HCT116 (cell line): Measurements from ENCODE around the gene SPTLC1. TPM values are rescaled to one million over a fixed set of nuclear protein-coding genes. Genes with fewer than 3 reads are reported as not detected.

Experiments
- ATAC-seq: fragments of 200-7000 bp; cut with Tn5 transposase; 2 replicates; pipeline ENCODE4 v1.9.1; 2020; ENCODE audit warnings: mild to moderate bottlenecking, moderate library complexity
- BruUV-seq: library from RNA; stranded (reverse); fragments of 400-500 nt; replicated peaks from 2 replicates; lab custom pipeline; 2021; lab: Mats Ljungman, UMichigan
- CTCF ChIA-PET: fragments of 300-600 bp; sonication (Branson Sonifier 250); formaldehyde crosslinking; loops from one replicate; lab custom pipeline; 2021; ENCODE audit warnings: antibody characterized with exemption; lab: Charles Lee
- POLR2A ChIA-PET: fragments of 300-600, 350-600 bp; sonication (Branson Sonifier 250); formaldehyde crosslinking; loops from one replicate; lab custom pipeline; 2021; ENCODE audit warnings: antibody characterized with exemption; lab: Charles Lee
- RAD21 ChIA-PET, 2 experiments: fragments of 300-600 bp; sonication (Branson Sonifier 250); formaldehyde crosslinking; loops; one replicate each; lab custom pipeline; 2023; ENCODE audit warnings: low total read pairs in 2 of 2; ENCODE audit not compliant: uncharacterized antibody in 2 of 2, unreplicated experiment in 2 of 2, low non-redundant PET in 1 of 2; lab: Charles Lee
- DNase-seq: peaks from one replicate; pipeline ENCODE4 v3.0.0-alpha.2; 2010; ENCODE audit warnings: low read depth, low spot score
- H2AFZ ChIP-seq: fragments of 200-600 bp; shearing (Covaris generic), sonication (generic); 2 replicates; pipeline ENCODE4 v1.6.1; 2017; ENCODE audit warnings: low read depth, mixed run types, mixed read lengths, antibody characterized with exemption, low read length; ENCODE audit not compliant: poor library complexity, severe bottlenecking
- H3K27ac ChIP-seq: 2 replicates; pipeline ENCODE4 v1.5.1; 2012; ENCODE audit warnings: low read depth, low read length
- H3K27me3 ChIP-seq: fragments of 200-600 bp; sonication (generic); 2 replicates; pipeline ENCODE4 v1.6.1; 2016; ENCODE audit warnings: mixed run types, low read length, mixed read lengths; ENCODE audit not compliant: insufficient read depth
- H3K36me3 ChIP-seq, 2 experiments: fragments of 200-500 bp in 1 of 2; fragments of 200-600 bp in 1 of 2; sonication (Bioruptor generic) in 1 of 2; sonication (generic) in 1 of 2; 2 replicates each; pipeline versions ENCODE4 v1.5.1 to v1.6.1; 2014 to 2016; ENCODE audit warnings: low read length in 2 of 2, inconsistent platforms in 1 of 2, mixed read lengths in 1 of 2, mixed run types in 1 of 2; ENCODE audit not compliant: insufficient read depth in 2 of 2, control insufficient read depth in 1 of 2
- H3K4me1 ChIP-seq, 2 experiments: fragments of 200-600 bp in 1 of 2; sonication (generic) in 1 of 2; 2 replicates each; pipeline versions ENCODE4 v1.5.1 to v1.6.1; 2012 to 2017; ENCODE audit warnings: low read length in 2 of 2, inconsistent platforms in 1 of 2, mild to moderate bottlenecking in 1 of 2, mixed read lengths in 1 of 2, mixed run types in 1 of 2, moderate library complexity in 1 of 2; ENCODE audit not compliant: insufficient read depth in 2 of 2, control insufficient read depth in 1 of 2
- H3K4me2 ChIP-seq: fragments of 200-600 bp; sonication (generic); 2 replicates; pipeline ENCODE4 v1.6.1; 2017; ENCODE audit warnings: mixed run types, low read length, mixed read lengths
- H3K4me3 ChIP-seq, 2 experiments: fragments of 200-600 bp in 1 of 2; sonication (generic) in 1 of 2; replicated peaks in 1 of 2; 2 replicates each; pipeline ENCODE4 v1.5.1; 2011 to 2016; ENCODE audit warnings: low read length in 2 of 2, control low read depth in 1 of 2, low read depth in 1 of 2, mild to moderate bottlenecking in 1 of 2, mixed read lengths in 1 of 2, mixed run types in 1 of 2
- H3K79me2 ChIP-seq: fragments of 200-600 bp; sonication (generic); 2 replicates; pipeline ENCODE4 v1.6.1; 2017; ENCODE audit warnings: mild to moderate bottlenecking, mixed run types, low read length, moderate library complexity, mixed read lengths; ENCODE audit not compliant: insufficient read depth
- H3K9ac ChIP-seq: fragments of 200-600 bp; sonication (generic); 2 replicates; pipeline ENCODE4 v1.6.1; 2016; ENCODE audit warnings: low read length, mixed read lengths
- H3K9me2 ChIP-seq: fragments of 200-600 bp; sonication (generic), shearing (Covaris generic); 2 replicates; pipeline ENCODE4 v1.6.1; 2017; ENCODE audit warnings: mixed run types, mild to moderate bottlenecking, moderate library complexity; ENCODE audit not compliant: insufficient read depth
- H3K9me3 ChIP-seq, 2 experiments: fragments of 200-500 bp in 1 of 2; fragments of 200-600 bp in 1 of 2; sonication (Bioruptor generic) in 1 of 2; sonication (generic) in 1 of 2; 2 replicates each; pipeline ENCODE4 v1.6.1; 2014 to 2017; ENCODE audit warnings: low read length in 2 of 2, mixed read lengths in 2 of 2, inconsistent platforms in 1 of 2, low read depth in 1 of 2, mild to moderate bottlenecking in 1 of 2, mixed run types in 1 of 2, moderate library complexity in 1 of 2; ENCODE audit not compliant: control insufficient read depth in 1 of 2, insufficient read depth in 1 of 2
- H4K20me1 ChIP-seq: fragments of 200-600 bp; sonication (generic), shearing (Covaris generic); 2 replicates; pipeline ENCODE4 v1.6.1; 2017; ENCODE audit warnings: mixed run types, mild to moderate bottlenecking, moderate library complexity; ENCODE audit not compliant: insufficient read depth
- CBX3 ChIP-seq: IDR thresholded peaks from 2 replicates; pipeline ENCODE4 v1.6.1; 2012; ENCODE audit warnings: low read depth
- CEBPB ChIP-seq: IDR thresholded peaks from 2 replicates; pipeline ENCODE4 v1.6.1; 2012; ENCODE audit warnings: low read depth
- EGR1 ChIP-seq: IDR thresholded peaks from 2 replicates; pipeline ENCODE4 v1.6.1; 2012; ENCODE audit warnings: low read depth
- ELF1 ChIP-seq: IDR thresholded peaks from 2 replicates; pipeline ENCODE4 v1.6.1; 2012; ENCODE audit warnings: low read depth, borderline replicate concordance
- EZH2 ChIP-seq: fragments of 200-600 bp; sonication (generic); IDR thresholded peaks from 2 replicates; pipeline ENCODE4 v1.6.1; 2017; ENCODE audit warnings: antibody characterized with exemption, mixed run types
- EZH2phosphoT487 ChIP-seq: fragments of 200-600 bp; IDR thresholded peaks from 2 replicates; pipeline ENCODE4 v1.6.1; 2018; ENCODE audit warnings: antibody characterized with exemption, borderline replicate concordance
- FOSL1 ChIP-seq: IDR thresholded peaks from 2 replicates; pipeline ENCODE4 v1.6.1; 2012; ENCODE audit warnings: low read depth
- JUND ChIP-seq: IDR thresholded peaks from 2 replicates; pipeline ENCODE4 v1.6.1; 2012
- POLR2A ChIP-seq: IDR thresholded peaks from 2 replicates; pipeline ENCODE4 v1.7.0; 2011; ENCODE audit warnings: borderline replicate concordance; ENCODE audit not compliant: insufficient read depth, insufficient read length; ENCODE audit errors: extremely low read depth
- POLR2AphosphoS5 ChIP-seq: IDR thresholded peaks from 2 replicates; pipeline ENCODE4 v1.6.1; 2011; ENCODE audit warnings: mild to moderate bottlenecking, low read depth, low read length, moderate library complexity
- RAD21 ChIP-seq: IDR thresholded peaks from 2 replicates; pipeline ENCODE4 v1.6.1; 2012; ENCODE audit warnings: low read depth, mild to moderate bottlenecking
- SRF ChIP-seq: IDR thresholded peaks from 2 replicates; pipeline ENCODE4 v1.6.1; 2012; ENCODE audit warnings: low read depth
- TCF7L2 ChIP-seq: IDR thresholded peaks from 2 replicates; pipeline ENCODE4 v1.7.0; 2011; ENCODE audit warnings: borderline replicate concordance, inconsistent platforms; ENCODE audit not compliant: insufficient read depth, insufficient read length; ENCODE audit errors: extremely low read depth
- YY1 ChIP-seq: IDR thresholded peaks from 2 replicates; pipeline ENCODE4 v1.6.1; 2011; ENCODE audit warnings: low read length, low read depth, moderate library complexity, mild to moderate bottlenecking; ENCODE audit not compliant: insufficient replicate concordance; ENCODE audit errors: extremely low read depth
- ZBTB33 ChIP-seq: IDR thresholded peaks from 2 replicates; pipeline ENCODE4 v1.6.1; 2011; ENCODE audit warnings: mild to moderate bottlenecking, low read length, moderate library complexity; ENCODE audit not compliant: insufficient replicate concordance; ENCODE audit errors: extremely low read depth
- ZFX ChIP-seq: fragments of 450-650 bp; IDR thresholded peaks from 2 replicates; pipeline ENCODE4 v1.6.1; 2017
- ZNF274 ChIP-seq: fragments of 200-500 bp; sonication (Bioruptor generic); IDR thresholded peaks from 2 replicates; pipeline ENCODE4 v1.6.1; 2014; ENCODE audit warnings: mild to moderate bottlenecking, low read depth, low read length, inconsistent platforms
- intact Hi-C: fragments of 100-400 bp; cut with micrococcal nuclease; formaldehyde crosslinking; loops from 2 replicates; pipeline ENCODE4 v1.10.0; 2022
- total RNA-seq: library from RNA; stranded (reverse); gene quantifications from one replicate; pipeline ENCODE4 v1.2.1, GENCODE V29; 2021; ENCODE audit not compliant: unreplicated experiment
- TF ChIP-seq, protein P1 (sequence below): IDR thresholded peaks from 2 replicates; pipeline ENCODE4 v1.6.1; 2012
- TF ChIP-seq, protein P2 (sequence below), 3 experiments: fragments of 200-600 bp in 1 of 3; sonication (generic) in 1 of 3; IDR thresholded peaks in 2 of 3; conservative IDR thresholded peaks in 1 of 3; 2 replicates each; pipeline ENCODE4 v1.5.1; 2012 to 2017; ENCODE audit warnings: low read depth in 2 of 3, low read length in 2 of 3, antibody characterized with exemption in 1 of 3, borderline replicate concordance in 1 of 3, control low read depth in 1 of 3, mild to moderate bottlenecking in 1 of 3, mixed read lengths in 1 of 3, mixed run types in 1 of 3, moderate library complexity in 1 of 3; ENCODE audit not compliant: insufficient read depth in 1 of 3
- TF ChIP-seq, protein P3 (sequence below): IDR thresholded peaks from 2 replicates; pipeline ENCODE4 v1.6.1; 2012; ENCODE audit warnings: low read depth

The SPTLC1 gene
- total RNA-seq, 1 experiment from 2014 or later: 81.7 TPM

DNA sequence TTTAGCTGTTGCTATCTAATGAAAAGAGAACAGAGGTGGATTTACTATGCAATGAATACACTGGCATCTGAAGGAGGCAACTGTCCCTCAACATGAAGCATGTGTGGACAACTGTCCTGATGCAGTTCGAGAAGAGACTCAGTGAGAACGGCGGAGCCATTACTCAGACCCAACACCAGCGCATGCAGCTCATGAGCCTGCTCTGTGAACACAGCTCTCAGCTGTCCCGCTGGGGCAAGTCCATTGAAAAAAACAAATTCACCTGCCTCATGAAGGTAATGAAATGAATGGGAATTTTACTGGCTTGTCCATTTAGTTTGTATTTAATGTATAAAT is 78.8 kb downstream of the SPTLC1 start:
- Histone ChIP-seq H3K4me3 (no peak overlapping the region), H3K27me3 (no peaks in the 10 kb centered on the region), H3K9me3 (no peaks in the 10 kb centered on the region), H3K4me2 (no peak overlapping the region), H3K9me2 (no peaks in the 10 kb centered on the region), H2AFZ (no peak overlapping the region), H3K79me2 (no peaks in the 10 kb centered on the region), H4K20me1 (no peaks in the 10 kb centered on the region), H3K4me1 (no peaks in the 10 kb centered on the region), H3K9ac (no peak overlapping the region), H3K27ac (no peak overlapping the region), H3K36me3 (peaks cover 9 to 22% of the 10 kb centered on the region in 2 experiments; a peak in 3 of 4 replicates)
- intact Hi-C loops: no loop called here
- TF ChIP-seq POLR2AphosphoS5 (no peak), EGR1 (no peak), POLR2A (no peak), ELF1 (no peak), TCF7L2 (no peak), ZNF274 (no peak), JUND (no peak), ZFX (no peak), EZH2 (no peak), CEBPB (no peak), EZH2phosphoT487 (no peak), ZBTB33 (no peak), CBX3 (no peak), YY1 (no peak), SRF (no peak), FOSL1 (no peak), RAD21 (no peak)
- TF ChIP-seq, protein P1, sequence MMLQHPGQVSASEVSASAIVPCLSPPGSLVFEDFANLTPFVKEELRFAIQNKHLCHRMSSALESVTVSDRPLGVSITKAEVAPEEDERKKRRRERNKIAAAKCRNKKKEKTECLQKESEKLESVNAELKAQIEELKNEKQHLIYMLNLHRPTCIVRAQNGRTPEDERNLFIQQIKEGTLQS: no peak
- TF ChIP-seq, protein P2, sequence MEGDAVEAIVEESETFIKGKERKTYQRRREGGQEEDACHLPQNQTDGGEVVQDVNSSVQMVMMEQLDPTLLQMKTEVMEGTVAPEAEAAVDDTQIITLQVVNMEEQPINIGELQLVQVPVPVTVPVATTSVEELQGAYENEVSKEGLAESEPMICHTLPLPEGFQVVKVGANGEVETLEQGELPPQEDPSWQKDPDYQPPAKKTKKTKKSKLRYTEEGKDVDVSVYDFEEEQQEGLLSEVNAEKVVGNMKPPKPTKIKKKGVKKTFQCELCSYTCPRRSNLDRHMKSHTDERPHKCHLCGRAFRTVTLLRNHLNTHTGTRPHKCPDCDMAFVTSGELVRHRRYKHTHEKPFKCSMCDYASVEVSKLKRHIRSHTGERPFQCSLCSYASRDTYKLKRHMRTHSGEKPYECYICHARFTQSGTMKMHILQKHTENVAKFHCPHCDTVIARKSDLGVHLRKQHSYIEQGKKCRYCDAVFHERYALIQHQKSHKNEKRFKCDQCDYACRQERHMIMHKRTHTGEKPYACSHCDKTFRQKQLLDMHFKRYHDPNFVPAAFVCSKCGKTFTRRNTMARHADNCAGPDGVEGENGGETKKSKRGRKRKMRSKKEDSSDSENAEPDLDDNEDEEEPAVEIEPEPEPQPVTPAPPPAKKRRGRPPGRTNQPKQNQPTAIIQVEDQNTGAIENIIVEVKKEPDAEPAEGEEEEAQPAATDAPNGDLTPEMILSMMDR (IDR thresholded peaks at IDR 0.05 in 2 of 3, conservative IDR thresholded peaks at IDR 0.05 in 1 of 3; ENCODE audit: borderline replicate concordance in 1 of 3, insufficient read depth in 1 of 3, low read depth in 2 of 3, low read length in 2 of 3): no peak
- TF ChIP-seq, protein P3, sequence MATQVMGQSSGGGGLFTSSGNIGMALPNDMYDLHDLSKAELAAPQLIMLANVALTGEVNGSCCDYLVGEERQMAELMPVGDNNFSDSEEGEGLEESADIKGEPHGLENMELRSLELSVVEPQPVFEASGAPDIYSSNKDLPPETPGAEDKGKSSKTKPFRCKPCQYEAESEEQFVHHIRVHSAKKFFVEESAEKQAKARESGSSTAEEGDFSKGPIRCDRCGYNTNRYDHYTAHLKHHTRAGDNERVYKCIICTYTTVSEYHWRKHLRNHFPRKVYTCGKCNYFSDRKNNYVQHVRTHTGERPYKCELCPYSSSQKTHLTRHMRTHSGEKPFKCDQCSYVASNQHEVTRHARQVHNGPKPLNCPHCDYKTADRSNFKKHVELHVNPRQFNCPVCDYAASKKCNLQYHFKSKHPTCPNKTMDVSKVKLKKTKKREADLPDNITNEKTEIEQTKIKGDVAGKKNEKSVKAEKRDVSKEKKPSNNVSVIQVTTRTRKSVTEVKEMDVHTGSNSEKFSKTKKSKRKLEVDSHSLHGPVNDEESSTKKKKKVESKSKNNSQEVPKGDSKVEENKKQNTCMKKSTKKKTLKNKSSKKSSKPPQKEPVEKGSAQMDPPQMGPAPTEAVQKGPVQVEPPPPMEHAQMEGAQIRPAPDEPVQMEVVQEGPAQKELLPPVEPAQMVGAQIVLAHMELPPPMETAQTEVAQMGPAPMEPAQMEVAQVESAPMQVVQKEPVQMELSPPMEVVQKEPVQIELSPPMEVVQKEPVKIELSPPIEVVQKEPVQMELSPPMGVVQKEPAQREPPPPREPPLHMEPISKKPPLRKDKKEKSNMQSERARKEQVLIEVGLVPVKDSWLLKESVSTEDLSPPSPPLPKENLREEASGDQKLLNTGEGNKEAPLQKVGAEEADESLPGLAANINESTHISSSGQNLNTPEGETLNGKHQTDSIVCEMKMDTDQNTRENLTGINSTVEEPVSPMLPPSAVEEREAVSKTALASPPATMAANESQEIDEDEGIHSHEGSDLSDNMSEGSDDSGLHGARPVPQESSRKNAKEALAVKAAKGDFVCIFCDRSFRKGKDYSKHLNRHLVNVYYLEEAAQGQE: no peak
- no peak for ATAC-seq
- ChIA-PET CTCF (no interaction called here), RAD21 (no interaction called here), POLR2A (no interaction called here)
- no peak for DNase-seq
- no TSS peak for BruUV-seq
